GM19023 (cell line): Measurements from ENCODE around the gene MORN5.

Experiments
- ATAC-seq: cut with Tn5 transposase; IDR thresholded peaks from one replicate; pipeline ENCODE4 v1.9.1; 2021; ENCODE audit warnings: mild to moderate bottlenecking, moderate library complexity; ENCODE audit not compliant: unreplicated experiment

MORN5 gene

GRCh38 chr9:122190597-122191381, 31.1 kb downstream of the MORN5 start:
- no peak for ATAC-seq

- no peak for ATAC-seq
Observed at GRCh38 chr9:122191584-122191983, 31.9 kb downstream of the MORN5 start.

GRCh38 chr9:122192261-122192875, 32.7 kb downstream of the MORN5 start:
- ATAC-seq, result no peak

- ATAC-seq, result no peak
Observed at GRCh38 chr9:122192914-122193525, 33.3 kb downstream of the MORN5 start.

GRCh38 chr9:122193651-122194050, 33.9 kb downstream of the MORN5 start:
- no peak for ATAC-seq

- no peak for ATAC-seq
Observed at GRCh38 chr9:122195875-122196274, 36.2 kb downstream of the MORN5 start.

GRCh38 chr9:122197426-122197825, 37.7 kb downstream of the MORN5 start:
- ATAC-seq, result no peak

GRCh38 chr9:122197882-122198281, 38.2 kb downstream of the MORN5 start:
- no peak for ATAC-seq

- ATAC-seq, result no peak
Observed at GRCh38 chr9:122200960-122201595, 41.4 kb downstream of the MORN5 start.

GRCh38 chr9:122201641-122202040, 41.9 kb downstream of the MORN5 start:
- ATAC-seq, result no peak

- no peak for ATAC-seq
Observed at GRCh38 chr9:122202111-122202510, 42.4 kb downstream of the MORN5 start.

- no peak for ATAC-seq
Observed at GRCh38 chr9:122204055-122204454, 44.3 kb downstream of the MORN5 start.

GRCh38 chr9:122204491-122204890, 44.8 kb downstream of the MORN5 start:
- ATAC-seq, result no peak

- no peak for ATAC-seq
Observed at GRCh38 chr9:122205176-122205575, 45.5 kb downstream of the MORN5 start.

GRCh38 chr9:122206118-122207046, 46.7 kb downstream of the MORN5 start:
- ATAC-seq, result no peak

- ATAC-seq, result no peak
Observed at GRCh38 chr9:122207096-122207495, 47.4 kb downstream of the MORN5 start.

GRCh38 chr9:122209451-122209850, 49.7 kb downstream of the MORN5 start:
- ATAC-seq, result no peak

GRCh38 chr9:122212473-122213004, 52.8 kb downstream of the MORN5 start:
- no peak for ATAC-seq

- ATAC-seq, result no peak
Observed at GRCh38 chr9:122213102-122213588, 53.4 kb downstream of the MORN5 start.
